ENCODE measurements around the gene EDC3. TPM values are rescaled to one million over a fixed set of nuclear protein-coding genes. Genes with fewer than 3 reads are reported as not detected.
"Not testable (repeated sequence)": the region's sequence is repeated elsewhere in the genome, so short reads cannot be mapped to it uniquely, and the experiment has no call there.

EDC3 gene, protein sequence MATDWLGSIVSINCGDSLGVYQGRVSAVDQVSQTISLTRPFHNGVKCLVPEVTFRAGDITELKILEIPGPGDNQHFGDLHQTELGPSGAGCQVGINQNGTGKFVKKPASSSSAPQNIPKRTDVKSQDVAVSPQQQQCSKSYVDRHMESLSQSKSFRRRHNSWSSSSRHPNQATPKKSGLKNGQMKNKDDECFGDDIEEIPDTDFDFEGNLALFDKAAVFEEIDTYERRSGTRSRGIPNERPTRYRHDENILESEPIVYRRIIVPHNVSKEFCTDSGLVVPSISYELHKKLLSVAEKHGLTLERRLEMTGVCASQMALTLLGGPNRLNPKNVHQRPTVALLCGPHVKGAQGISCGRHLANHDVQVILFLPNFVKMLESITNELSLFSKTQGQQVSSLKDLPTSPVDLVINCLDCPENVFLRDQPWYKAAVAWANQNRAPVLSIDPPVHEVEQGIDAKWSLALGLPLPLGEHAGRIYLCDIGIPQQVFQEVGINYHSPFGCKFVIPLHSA
- polyA plus RNA-seq (2011; rRNA removed) (37.2 and 44.2 TPM in 2 replicates), polyA minus RNA-seq (2011; rRNA and poly(A)+ RNA removed) (34.5 and 45.2 TPM in 2 replicates)

DNA sequence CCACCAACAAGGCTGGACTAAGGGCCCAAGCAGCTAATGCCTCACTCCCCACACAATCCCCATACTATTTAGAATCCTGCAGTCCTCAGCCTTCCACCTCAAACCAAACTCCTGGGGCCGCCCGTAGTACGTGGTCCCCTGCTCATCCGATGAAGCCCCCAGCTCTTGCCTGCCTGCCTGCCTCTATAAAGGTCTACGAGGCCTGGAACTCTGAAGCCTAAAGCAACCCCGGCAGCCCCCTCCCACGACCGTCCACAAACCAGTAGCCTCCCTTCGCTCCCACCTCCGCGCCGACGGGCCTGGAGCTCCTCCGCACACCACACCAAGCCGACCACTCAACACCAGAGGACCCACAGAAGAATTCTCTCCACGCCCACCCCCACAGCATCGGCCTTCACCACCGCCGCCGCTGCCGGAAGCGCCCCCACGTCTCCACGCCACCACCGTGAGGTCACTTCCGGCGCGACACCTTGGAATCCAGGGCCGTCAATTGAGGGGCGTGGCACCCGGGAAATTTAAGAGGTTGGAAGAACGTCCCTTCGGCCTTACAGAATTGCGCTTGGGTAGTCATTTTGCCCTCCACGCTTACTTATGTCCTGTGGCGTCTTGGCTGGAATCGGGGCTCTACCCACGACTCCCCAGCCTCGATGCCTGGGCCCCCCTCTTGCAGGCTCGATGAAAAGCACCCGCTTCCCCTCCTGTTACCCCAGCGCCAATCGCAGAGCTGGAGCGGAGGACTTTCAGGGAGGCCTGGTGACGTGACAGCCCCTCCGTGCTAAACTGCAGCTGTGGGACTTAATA is at the start of gene EDC3:
TSS of gene EDC3 (minus strand) at position 428 of the 801 bp plus-strand sequence. CDS start 20,900 bp downstream, outside the sequence.
- DNase-seq (ENCODE audit: low read depth) = peak; percentile 21
- Histone ChIP-seq H3K4me3 (ENCODE audit: low read depth, low read length) (peak within 1 kb of the TSS; percentile 61), H3K27me3 (ENCODE audit: control insufficient read depth, insufficient read depth, low read length) (no peaks in the 10 kb centered on the region), H3K36me3 (ENCODE audit: control insufficient read depth, insufficient read depth, low read length) (no peaks in the 10 kb centered on the region)
- ChIA-PET POLR2A (no interaction called here), CTCF (interaction anchor here (0.7 to 0.8 kb wide), 2 partner anchors 8 to 13 kb away, joined by 3 read pairs; no protein-coding TSS in a partner anchor)
- TF ChIP-seq, protein P1, sequence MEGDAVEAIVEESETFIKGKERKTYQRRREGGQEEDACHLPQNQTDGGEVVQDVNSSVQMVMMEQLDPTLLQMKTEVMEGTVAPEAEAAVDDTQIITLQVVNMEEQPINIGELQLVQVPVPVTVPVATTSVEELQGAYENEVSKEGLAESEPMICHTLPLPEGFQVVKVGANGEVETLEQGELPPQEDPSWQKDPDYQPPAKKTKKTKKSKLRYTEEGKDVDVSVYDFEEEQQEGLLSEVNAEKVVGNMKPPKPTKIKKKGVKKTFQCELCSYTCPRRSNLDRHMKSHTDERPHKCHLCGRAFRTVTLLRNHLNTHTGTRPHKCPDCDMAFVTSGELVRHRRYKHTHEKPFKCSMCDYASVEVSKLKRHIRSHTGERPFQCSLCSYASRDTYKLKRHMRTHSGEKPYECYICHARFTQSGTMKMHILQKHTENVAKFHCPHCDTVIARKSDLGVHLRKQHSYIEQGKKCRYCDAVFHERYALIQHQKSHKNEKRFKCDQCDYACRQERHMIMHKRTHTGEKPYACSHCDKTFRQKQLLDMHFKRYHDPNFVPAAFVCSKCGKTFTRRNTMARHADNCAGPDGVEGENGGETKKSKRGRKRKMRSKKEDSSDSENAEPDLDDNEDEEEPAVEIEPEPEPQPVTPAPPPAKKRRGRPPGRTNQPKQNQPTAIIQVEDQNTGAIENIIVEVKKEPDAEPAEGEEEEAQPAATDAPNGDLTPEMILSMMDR (IDR thresholded peaks at IDR 0.05; ENCODE audit: insufficient read depth, low read depth, low read length) = no peak

DNA sequence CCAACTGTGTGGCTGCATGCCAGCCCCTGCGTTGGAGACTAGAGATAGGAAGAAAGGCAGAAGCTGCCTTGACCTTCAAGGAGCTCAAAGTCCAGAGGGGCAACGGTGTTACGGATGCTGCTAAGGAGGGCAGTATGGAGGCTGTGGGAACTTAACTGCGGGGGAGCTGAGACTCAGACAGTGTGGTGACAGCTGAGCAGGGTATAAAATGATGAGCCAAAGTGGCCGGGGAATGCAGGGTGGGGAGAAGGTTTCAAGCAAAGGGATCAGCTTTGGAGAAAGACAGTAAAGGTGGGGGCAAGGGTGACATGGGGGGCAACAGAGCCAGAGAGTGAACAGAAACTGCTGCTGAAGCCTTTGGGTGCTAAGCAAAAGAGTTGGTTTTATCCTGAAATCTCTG is 46.6 kb upstream of the EDC3 start:
- H3K4me3 ChIP-seq (ENCODE audit: low read depth, low read length) = no peak overlapping the region
- no peak for DNase-seq (ENCODE audit: low read depth)
- ChIA-PET POLR2A (no interaction called here), CTCF (interaction anchor here (1.3 kb wide), 1 partner anchor 29 kb away, joined by 3 read pairs; no protein-coding TSS in a partner anchor)
- TF ChIP-seq, protein P1 (IDR thresholded peaks at IDR 0.05; ENCODE audit: insufficient read depth, low read depth, low read length) = no peak
- peaks cover 1% of the 10 kb centered on the region; the same call in 1 of the 2 replicates for H3K27me3 ChIP-seq (ENCODE audit: control insufficient read depth, insufficient read depth, low read length)
- H3K36me3 ChIP-seq (ENCODE audit: control insufficient read depth, insufficient read depth, low read length) = no peaks in the 10 kb centered on the region

DNA sequence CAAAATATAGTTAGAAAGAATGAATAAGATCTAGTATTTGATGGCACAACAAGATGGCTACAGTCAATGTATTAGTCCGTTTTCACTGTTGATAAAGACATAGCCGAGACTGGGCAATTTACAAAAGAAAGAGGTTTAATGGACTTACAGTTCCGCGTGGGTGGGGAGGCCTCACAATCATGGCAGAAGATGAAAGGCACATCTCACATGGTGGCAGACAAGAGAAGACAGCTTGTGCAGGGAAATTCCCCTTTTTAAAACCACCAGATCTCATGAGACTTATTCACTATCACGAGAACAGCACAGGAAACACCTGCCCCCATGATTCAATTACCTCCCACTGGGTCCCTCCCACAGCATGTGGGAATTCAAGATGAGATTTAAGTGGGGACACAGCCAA is 42.4 kb upstream of the EDC3 start:
- POLR2A ChIA-PET = not testable (repeated sequence)
- peaks cover 13% of the 10 kb centered on the region for H3K27me3 ChIP-seq (ENCODE audit: control insufficient read depth, insufficient read depth, low read length)

DNA sequence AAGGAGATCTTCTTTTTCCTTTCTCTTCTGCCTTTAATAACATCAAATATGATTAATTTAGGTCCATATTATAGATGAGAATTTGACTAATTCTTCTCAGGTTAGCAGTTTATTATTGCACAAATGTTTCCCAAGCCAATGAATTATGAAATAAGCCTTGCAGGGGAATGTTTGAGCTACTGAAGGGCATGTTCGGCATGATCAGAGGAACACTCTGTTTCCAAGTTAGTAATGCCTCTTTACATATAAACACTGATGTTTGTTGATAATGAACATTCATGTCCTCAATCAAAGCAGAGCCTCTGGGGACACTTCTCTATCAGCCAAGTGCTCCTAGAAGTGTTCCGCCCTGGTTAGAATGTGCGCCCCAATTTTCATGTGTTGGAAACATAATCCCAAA is 39.5 kb upstream of the EDC3 start:
- Histone ChIP-seq H3K4me3 (ENCODE audit: low read depth, low read length) (no peak overlapping the region), H3K27me3 (ENCODE audit: control insufficient read depth, insufficient read depth, low read length) (peaks cover 34% of the 10 kb centered on the region), H3K36me3 (ENCODE audit: control insufficient read depth, insufficient read depth, low read length) (no peaks in the 10 kb centered on the region)
- ChIA-PET POLR2A (no interaction called here), CTCF (interaction anchor here (0.9 to 1.3 kb wide), 3 partner anchors 10 to 36 kb away, joined by 3 to 4 read pairs (median 4); partner anchors contain the start of gene CYP1A1)
- DNase-seq (ENCODE audit: low read depth) = no peak
- TF ChIP-seq, protein P1 (IDR thresholded peaks at IDR 0.05; ENCODE audit: insufficient read depth, low read depth, low read length) = no peak

More for the DNA sequence above, 42.4 kb upstream of the EDC3 start:
- H3K4me3 ChIP-seq (ENCODE audit: low read depth, low read length); DNase-seq (ENCODE audit: low read depth); H3K36me3 ChIP-seq (ENCODE audit: control insufficient read depth, insufficient read depth, low read length): not testable (repeated sequence)
- CTCF ChIA-PET = interaction anchor here (0.6 kb wide), 1 partner anchor 12 kb away, joined by 3 read pairs; no protein-coding TSS in a partner anchor

DNA sequence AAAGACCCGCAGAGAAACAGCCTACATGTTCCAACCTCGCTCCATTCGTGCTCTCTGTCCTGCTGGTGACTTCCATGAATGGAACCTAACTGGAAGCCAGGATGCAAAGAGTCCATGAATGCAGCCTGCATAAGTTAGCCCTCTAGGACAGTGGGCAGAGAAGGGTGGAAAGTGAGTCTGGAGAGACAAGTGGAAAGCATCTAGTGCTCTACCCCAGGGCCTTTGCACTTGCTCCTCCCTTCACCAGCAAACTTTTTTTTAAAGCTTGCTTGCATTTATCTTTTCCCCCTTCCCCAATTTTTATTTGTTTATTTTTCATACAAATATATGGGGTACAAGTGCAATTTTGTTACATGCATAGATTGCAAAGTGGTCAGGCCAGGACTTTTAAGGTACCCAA is 37.4 kb upstream of the EDC3 start:
- Histone ChIP-seq H3K27me3 (ENCODE audit: control insufficient read depth, insufficient read depth, low read length) (peaks cover 36% of the 10 kb centered on the region), H3K4me3 (ENCODE audit: low read depth, low read length) (no peak overlapping the region), H3K36me3 (ENCODE audit: control insufficient read depth, insufficient read depth, low read length) (no peaks in the 10 kb centered on the region)
- TF ChIP-seq, protein P1 (IDR thresholded peaks at IDR 0.05; ENCODE audit: insufficient read depth, low read depth, low read length) = no peak
- ChIA-PET POLR2A (no interaction called here), CTCF (interaction anchor here (0.5 to 1.1 kb wide), 2 partner anchors 35 to 168 kb away, joined by 3 read pairs; no protein-coding TSS in a partner anchor)
- DNase-seq (ENCODE audit: low read depth) = no peak

Data from BJ (cell line).